Dermis microvascular lymphatic vessel endothelial cell (primary cell): ENCODE measurements around the gene TPD52L1. TPM values are rescaled to one million over a fixed set of nuclear protein-coding genes. Genes with fewer than 3 reads are reported as not detected.

Experiments
- DNase-seq, 2 donors: peaks; one replicate each; pipeline versions ENCODE4 v3.0.0 to v3.0.0-alpha.2; 2010; ENCODE audit warnings: low read depth in 2 of 2
- total RNA-seq: library from RNA; depleted of rRNA; stranded (reverse); fragments of >200 nt; gene quantifications from 2 replicates; pipeline ENCODE4 v1.2.1, GENCODE V29; 2014

Gene TPD52L1
- total RNA-seq, 1 donor from 2014 or later = 0.90 TPM

GRCh38 chr6:125207956-125208355, 54.4 kb downstream of the TPD52L1 start:
- no peak for DNase-seq

GRCh38 chr6:125208625-125209249, 55.2 kb downstream of the TPD52L1 start:
- DNase-seq = no peak

- DNase-seq = no peak
These were observed 57.1 kb downstream of the TPD52L1 start for GRCh38 chr6:125210667-125211066.

- DNase-seq = no peak
These were observed 57.8 kb downstream of the TPD52L1 start for GRCh38 chr6:125211352-125211751.

GRCh38 chr6:125212377-125212776, 58.8 kb downstream of the TPD52L1 start:
- no peak for DNase-seq

- DNase-seq = no peak
These were observed 60.4 kb downstream of the TPD52L1 start for GRCh38 chr6:125213939-125214338.

- DNase-seq = no peak
These were observed 61.8 kb downstream of the TPD52L1 start for GRCh38 chr6:125215252-125215819.

GRCh38 chr6:125216015-125216414, 62.4 kb downstream of the TPD52L1 start:
- no peak for DNase-seq

- no peak for DNase-seq
These were observed 63.8 kb downstream of the TPD52L1 start for GRCh38 chr6:125217369-125217768.

- DNase-seq = no peak
These were observed 64.4 kb downstream of the TPD52L1 start for GRCh38 chr6:125217992-125218391.

- no peak for DNase-seq
These were observed 65.9 kb downstream of the TPD52L1 start for GRCh38 chr6:125219361-125219895.

GRCh38 chr6:125220712-125221111, 67.1 kb downstream of the TPD52L1 start:
- DNase-seq = no peak

- no peak for DNase-seq
These were observed 69.2 kb downstream of the TPD52L1 start for GRCh38 chr6:125222531-125223455.

- DNase-seq = no peak
These were observed 70.8 kb downstream of the TPD52L1 start for GRCh38 chr6:125224231-125224861.

- no peak for DNase-seq
These were observed 73.7 kb downstream of the TPD52L1 start for GRCh38 chr6:125227244-125227643.

- no peak for DNase-seq
These were observed 75.5 kb downstream of the TPD52L1 start for GRCh38 chr6:125228981-125229479.

- no peak for DNase-seq
These were observed 77.1 kb downstream of the TPD52L1 start for GRCh38 chr6:125230674-125231073.

GRCh38 chr6:125231133-125231532, 77.6 kb downstream of the TPD52L1 start:
- DNase-seq = no peak

- no peak for DNase-seq
These were observed 78.2 kb downstream of the TPD52L1 start for GRCh38 chr6:125231574-125232343.

GRCh38 chr6:125232466-125232865, 78.9 kb downstream of the TPD52L1 start:
- no peak for DNase-seq

GRCh38 chr6:125233202-125233601, 79.6 kb downstream of the TPD52L1 start:
- no peak for DNase-seq
